HG03442 (cell line): ENCODE results near the gene CCNB2.

Experiments used
- ATAC-seq: cut with Tn5 transposase; IDR thresholded peaks from one replicate; pipeline ENCODE4 v1.9.1; 2021; ENCODE audit warnings: mild to moderate bottlenecking, moderate library complexity; ENCODE audit not compliant: unreplicated experiment

Gene CCNB2

GRCh38 chr15:59165726-59166125 is 60.8 kb downstream of the CCNB2 start:
- ATAC-seq = no peak

GRCh38 chr15:59166166-59166565 is 61.2 kb downstream of the CCNB2 start:
- ATAC-seq = no peak

GRCh38 chr15:59166601-59167265 is 61.8 kb downstream of the CCNB2 start:
- ATAC-seq = no peak

GRCh38 chr15:59168536-59168935 is 63.6 kb downstream of the CCNB2 start:
- no peak for ATAC-seq

GRCh38 chr15:59169251-59169708 is 64.3 kb downstream of the CCNB2 start:
- no peak for ATAC-seq

GRCh38 chr15:59170295-59171066 is 65.5 kb downstream of the CCNB2 start:
- ATAC-seq = no peak

GRCh38 chr15:59171067-59171397 is 66.1 kb downstream of the CCNB2 start:
- ATAC-seq = no peak

GRCh38 chr15:59172289-59172901 is 67.4 kb downstream of the CCNB2 start:
- no peak for ATAC-seq

- ATAC-seq = no peak
These were observed 68.2 kb downstream of the CCNB2 start for GRCh38 chr15:59173194-59173593.

- no peak for ATAC-seq
These were observed 69.3 kb downstream of the CCNB2 start for GRCh38 chr15:59174151-59174834.
